OCI-LY1 (cell line): ENCODE data around the gene MARK4.

Experiments used
- H2AFZ ChIP-seq: fragments of 200-600 bp; sonication (generic), shearing (Covaris generic); 2 replicates; pipeline ENCODE4 v1.6.0; 2014; ENCODE audit warnings: antibody characterized with exemption, mild to moderate bottlenecking, low read length
- H3F3A ChIP-seq: fragments of 200-600 bp; sonication (generic), shearing (Covaris generic); 2 replicates; pipeline ENCODE4 v1.6.0; 2014; ENCODE audit warnings: mild to moderate bottlenecking, antibody characterized with exemption, low read length, moderate library complexity; ENCODE audit not compliant: insufficient read depth
- H3K27ac ChIP-seq: fragments of 200-600 bp; sonication (generic); 2 replicates; pipeline ENCODE4 v1.5.1; 2014; ENCODE audit warnings: low read length, mixed run types, mild to moderate bottlenecking, low read depth; ENCODE audit not compliant: poor library complexity, severe bottlenecking
- H3K27me3 ChIP-seq: fragments of 200-600 bp; sonication (generic); 2 replicates; pipeline ENCODE4 v1.6.0; 2014; ENCODE audit warnings: antibody characterized with exemption, mild to moderate bottlenecking, low read length, moderate library complexity; ENCODE audit not compliant: insufficient read depth
- H3K36me3 ChIP-seq: fragments of 200-600 bp; sonication (generic); 2 replicates; pipeline ENCODE4 v1.6.1; 2014; ENCODE audit warnings: mild to moderate bottlenecking, antibody characterized with exemption, low read length, moderate library complexity, mixed read lengths; ENCODE audit not compliant: insufficient read depth
- H3K4me1 ChIP-seq: fragments of 200-600 bp; sonication (generic); 2 replicates; pipeline ENCODE4 v1.5.1; 2014; ENCODE audit warnings: mild to moderate bottlenecking, low read length, moderate library complexity; ENCODE audit not compliant: insufficient read depth, severe bottlenecking
- H3K4me2 ChIP-seq: fragments of 200-600 bp; sonication (generic), shearing (Covaris generic); 2 replicates; pipeline ENCODE4 v1.6.1; 2014; ENCODE audit warnings: low read length
- H3K4me3 ChIP-seq: fragments of 200-600 bp; sonication (generic); 2 replicates; pipeline ENCODE4 v1.5.1; 2014; ENCODE audit warnings: low read length, low read depth, mild to moderate bottlenecking, mixed read lengths; ENCODE audit not compliant: poor library complexity, severe bottlenecking
- H3K79me2 ChIP-seq: fragments of 200-600 bp; shearing (Covaris generic); 2 replicates; pipeline ENCODE4 v1.6.1; 2016; ENCODE audit warnings: mixed run types, low read length, mixed read lengths; ENCODE audit not compliant: insufficient read depth
- H3K9ac ChIP-seq: fragments of 200-600 bp; sonication (generic), shearing (Covaris generic); 2 replicates; pipeline ENCODE4 v1.6.1; 2014; ENCODE audit warnings: mild to moderate bottlenecking, low read length, mixed read lengths
- H3K9me2 ChIP-seq: fragments of 200-600 bp; sonication (generic), shearing (Covaris generic); 2 replicates; pipeline ENCODE4 v1.6.1; 2014; ENCODE audit warnings: low read depth, mild to moderate bottlenecking, low read length, mixed read lengths
- H3K9me3 ChIP-seq: fragments of 200-600 bp; shearing (Covaris generic); 2 replicates; pipeline ENCODE4 v1.6.1; 2014; ENCODE audit warnings: low read length, mixed read lengths
- H4K20me1 ChIP-seq: fragments of 200-600 bp; sonication (generic), shearing (Covaris generic); 2 replicates; pipeline ENCODE4 v1.6.0; 2016; ENCODE audit warnings: mild to moderate bottlenecking, low read length; ENCODE audit not compliant: insufficient read depth
- CTCF ChIP-seq: fragments of 200-600 bp; sonication (generic), shearing (Covaris generic); IDR thresholded peaks from 2 replicates; pipeline ENCODE4 v1.5.1; 2017; ENCODE audit warnings: mild to moderate bottlenecking, antibody characterized with exemption, low read length, moderate library complexity, mixed read lengths
- EZH2 ChIP-seq: fragments of 200-600 bp; sonication (generic), shearing (Covaris generic); IDR thresholded peaks from 2 replicates; pipeline ENCODE4 v1.8.0; 2017; ENCODE audit warnings: borderline replicate concordance, mixed run types, mild to moderate bottlenecking, antibody characterized with exemption, low read length, moderate library complexity, mixed read lengths

MARK4 gene

GRCh38 chr19:45206328-45206727, 44.7 kb upstream of the MARK4 start:
- Histone ChIP-seq H3K27ac (no peak overlapping the region), H3K27me3 (no peaks in the 10 kb centered on the region), H4K20me1 (no peaks in the 10 kb centered on the region), H3K4me2 (no peak overlapping the region), H3K9me2 (no peaks in the 10 kb centered on the region), H3F3A (no peaks in the 10 kb centered on the region), H3K79me2 (no peaks in the 10 kb centered on the region), H3K9me3 (no peaks in the 10 kb centered on the region), H3K4me1 (no peaks in the 10 kb centered on the region), H3K36me3 (no peaks in the 10 kb centered on the region; the same call in 1 of the 2 replicates), H3K9ac (no peak overlapping the region), H3K4me3 (no peak overlapping the region), H2AFZ (no peak overlapping the region)
- TF ChIP-seq CTCF = no peak
- no peak for TF ChIP-seq EZH2

DNA sequence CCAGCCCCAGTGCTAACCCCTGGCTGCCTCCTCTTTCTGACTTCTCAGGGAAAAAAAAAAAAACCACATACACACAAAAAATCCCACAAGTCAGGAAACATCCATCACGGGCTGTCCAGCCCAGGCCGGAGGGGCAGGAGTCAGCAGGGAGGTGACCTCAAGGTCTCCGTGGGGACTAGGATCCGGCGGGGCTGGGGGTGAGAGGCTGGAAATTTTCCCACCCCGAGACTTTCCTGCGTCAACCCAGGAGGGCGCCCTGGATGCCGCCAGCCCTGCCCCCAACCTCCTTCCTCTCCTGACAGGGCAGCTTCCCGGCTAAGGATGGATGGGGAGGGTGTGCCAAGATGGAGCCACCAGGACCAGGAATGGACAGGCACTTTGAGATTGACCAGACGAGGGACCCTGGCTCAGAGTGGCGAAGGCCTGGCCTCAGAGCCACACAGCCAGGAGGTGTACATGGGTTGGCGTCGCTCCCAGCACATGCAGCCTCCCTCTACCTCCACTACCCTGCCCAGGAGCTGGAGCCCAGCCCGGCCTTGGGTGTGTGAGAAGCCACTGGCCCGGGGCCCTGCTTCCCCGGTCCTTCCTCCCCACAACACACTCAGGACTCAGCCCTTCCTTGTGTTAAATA, 39.2 kb upstream of the MARK4 start:
- no peaks in the 10 kb centered on the region for H3K79me2 ChIP-seq
- H3K9ac ChIP-seq = no peak overlapping the region
- H3K4me1 ChIP-seq = no peaks in the 10 kb centered on the region
- H3K27ac ChIP-seq = no peak overlapping the region
- H2AFZ ChIP-seq = no peak overlapping the region
- H3K4me2 ChIP-seq = no peak overlapping the region
- no peaks in the 10 kb centered on the region for H3K36me3 ChIP-seq
- no peak overlapping the region for H3K4me3 ChIP-seq
- no peaks in the 10 kb centered on the region for H3F3A ChIP-seq
- TF ChIP-seq EZH2 = no peak
- TF ChIP-seq CTCF = no peak
- H4K20me1 ChIP-seq = no peaks in the 10 kb centered on the region
- H3K9me3 ChIP-seq = no peaks in the 10 kb centered on the region
- H3K27me3 ChIP-seq = no peaks in the 10 kb centered on the region
- H3K9me2 ChIP-seq = no peaks in the 10 kb centered on the region

GRCh38 chr19:45213031-45213430, 38.0 kb upstream of the MARK4 start:
- no peak overlapping the region for H3K4me2 ChIP-seq

More at GRCh38 chr19:45213031-45213430, 38.0 kb upstream of the MARK4 start:
- H4K20me1 ChIP-seq = no peaks in the 10 kb centered on the region
- no peak overlapping the region for H2AFZ ChIP-seq
- TF ChIP-seq EZH2 (no peak), CTCF (no peak)
- no peaks in the 10 kb centered on the region for H3K9me3 ChIP-seq
- no peak overlapping the region for H3K9ac ChIP-seq
- no peak overlapping the region for H3K27ac ChIP-seq
- H3K4me1 ChIP-seq = no peaks in the 10 kb centered on the region
- H3F3A ChIP-seq = no peaks in the 10 kb centered on the region
- H3K4me3 ChIP-seq = no peak overlapping the region
- H3K9me2 ChIP-seq = no peaks in the 10 kb centered on the region
- no peaks in the 10 kb centered on the region for H3K79me2 ChIP-seq
- no peaks in the 10 kb centered on the region for H3K36me3 ChIP-seq
- no peaks in the 10 kb centered on the region for H3K27me3 ChIP-seq
